GM12878 (cell line): ENCODE data around the gene FAM117B. TPM values are rescaled to one million over a fixed set of nuclear protein-coding genes. Genes with fewer than 3 reads are reported as not detected.

Experiments used
- BCL11A ChIP-seq: IDR thresholded peaks from 2 replicates; pipeline ENCODE4 v1.6.1; 2011; ENCODE audit warnings: low read depth, low read length
- BHLHE40 ChIP-seq, 2 experiments: fragments of 450-650 bp in 1 of 2; IDR thresholded peaks; 2 replicates each; pipeline ENCODE4 v1.6.1; 2011 to 2017; ENCODE audit warnings: low read depth in 2 of 2, borderline replicate concordance in 1 of 2, improper control_type of control experiment in 1 of 2, low read length in 1 of 2, mild to moderate bottlenecking in 1 of 2
- BRCA1 ChIP-seq: IDR thresholded peaks from 2 replicates; pipeline ENCODE4 v1.6.1; 2011; ENCODE audit warnings: low read depth, low read length, improper control_type of control experiment
- CHD2 ChIP-seq: IDR thresholded peaks from 2 replicates; pipeline ENCODE4 v1.6.1; 2011; ENCODE audit warnings: low read depth, low read length, improper control_type of control experiment, borderline replicate concordance
- CREB1 ChIP-seq: IDR thresholded peaks from 2 replicates; pipeline ENCODE4 v1.6.1; 2012; ENCODE audit warnings: low read depth, mild to moderate bottlenecking, inconsistent platforms
- CREM ChIP-seq: IDR thresholded peaks from 2 replicates; pipeline ENCODE4 v1.6.1; 2014; ENCODE audit warnings: antibody characterized with exemption, low read depth
- EED ChIP-seq: sonication (generic); IDR thresholded peaks from 2 replicates; pipeline ENCODE4 v1.6.1; 2016; ENCODE audit warnings: antibody characterized with exemption, low read depth
- EZH2 ChIP-seq: IDR thresholded peaks from 2 replicates; pipeline ENCODE4 v1.6.1; 2012; ENCODE audit warnings: low read depth, mild to moderate bottlenecking, control low read depth, inconsistent platforms, low read length, borderline replicate concordance; ENCODE audit not compliant: control insufficient read depth
- GABPA ChIP-seq: IDR thresholded peaks from 2 replicates; pipeline ENCODE4 v1.6.1; 2014; ENCODE audit warnings: antibody characterized with exemption, low read depth, mild to moderate bottlenecking, inconsistent platforms
- HDAC6 ChIP-seq: fragments of 200-600 bp; sonication (generic); IDR thresholded peaks from one replicate; pipeline ENCODE4 v1.8.0; 2017; ENCODE audit warnings: antibody characterized with exemption; ENCODE audit not compliant: unreplicated experiment
- IRF4 ChIP-seq: IDR thresholded peaks from 2 replicates; pipeline ENCODE4 v1.6.1; 2011; ENCODE audit warnings: low read depth, low read length
- KLF5 ChIP-seq: fragments of 450-650 bp; IDR thresholded peaks from 2 replicates; pipeline ENCODE4 v1.6.1; 2014; ENCODE audit warnings: mild to moderate bottlenecking; ENCODE audit not compliant: partially characterized antibody
- MEF2A ChIP-seq: IDR thresholded peaks from 2 replicates; pipeline ENCODE4 v1.6.1; 2011; ENCODE audit warnings: low read depth, mild to moderate bottlenecking, low read length, moderate library complexity; ENCODE audit not compliant: insufficient read depth
- MEF2B ChIP-seq: fragments of 450-650 bp; IDR thresholded peaks from 2 replicates; pipeline ENCODE4 v1.6.1; 2018; ENCODE audit warnings: mild to moderate bottlenecking, moderate library complexity; ENCODE audit not compliant: partially characterized antibody, poor library complexity, severe bottlenecking
- MTA3 ChIP-seq: IDR thresholded peaks from 2 replicates; pipeline ENCODE4 v1.6.1; 2012; ENCODE audit warnings: low read length, inconsistent platforms, borderline replicate concordance
- PML ChIP-seq: IDR thresholded peaks from 2 replicates; pipeline ENCODE4 v1.6.1; 2012; ENCODE audit warnings: low read length, inconsistent platforms
- RAD51 ChIP-seq: fragments of 450-650 bp; IDR thresholded peaks from 2 replicates; pipeline ENCODE4 v1.6.1; 2016; ENCODE audit warnings: moderate library complexity, mild to moderate bottlenecking, inconsistent platforms
- SP1 ChIP-seq: IDR thresholded peaks from one replicate; pipeline ENCODE4 v1.6.1; 2011; ENCODE audit warnings: low read depth, low read length
- SRF ChIP-seq, 2 experiments: IDR thresholded peaks; 2 replicates each; pipeline ENCODE4 v1.6.1; 2011; ENCODE audit warnings: low read depth in 2 of 2, low read length in 2 of 2, mild to moderate bottlenecking in 1 of 2, moderate library complexity in 1 of 2
- TCF3 ChIP-seq: IDR thresholded peaks from 2 replicates; pipeline ENCODE4 v1.6.1; 2012; ENCODE audit warnings: low read depth, mild to moderate bottlenecking, low read length, borderline replicate concordance; ENCODE audit not compliant: insufficient read depth
- YY1 ChIP-seq: IDR thresholded peaks from 2 replicates; pipeline ENCODE4 v1.6.1; 2011; ENCODE audit warnings: low read depth, mild to moderate bottlenecking, low read length
- polyA plus RNA-seq, 11 experiments: library from polyadenylated mRNA; depleted of rRNA in 4 of 11; unstranded in 6 of 11; stranded (reverse) in 5 of 11; fragments of >200 nt; fragmentation: Nextera tagmentation in 4 of 11; fragmentation: Illumina TruSeq in 1 of 11; extraction: Ambion mirVana in 4 of 11; extraction: Trizol in 1 of 11; gene quantifications; 1 replicate in 1 of 11; 2 replicates in 10 of 11; pipeline versions ENCODE4 v1.2.1 to v1.2.3, GENCODE V29; 2011 to 2016; ENCODE audit warnings: inconsistent platforms in 2 of 11, missing spikeins in 2 of 11, low read depth in 1 of 11
- total RNA-seq, 4 experiments: library from RNA; depleted of rRNA in 3 of 4; stranded (reverse); fragments of >200 nt in 3 of 4; fragmentation: Illumina TruSeq in 1 of 4; extraction: Trizol in 1 of 4; gene quantifications; 2 replicates each; pipeline versions ENCODE4 v1.2.1 to v1.2.3, GENCODE V29; 2013 to 2021
- TF ChIP-seq, protein P1 (sequence below): IDR thresholded peaks from 2 replicates; pipeline ENCODE4 v1.6.1; 2011; ENCODE audit warnings: borderline replicate concordance, low read depth, mild to moderate bottlenecking, moderate library complexity, mixed read lengths, low read length; ENCODE audit not compliant: insufficient read depth; ENCODE audit errors: extremely low read length
- TF ChIP-seq, protein P2 (sequence below): fragments of 450-650 bp; IDR thresholded peaks from 2 replicates; pipeline ENCODE4 v1.6.1; 2018; ENCODE audit warnings: mild to moderate bottlenecking, low read depth, moderate library complexity; ENCODE audit not compliant: partially characterized antibody
- TF ChIP-seq, protein P3 (sequence below): fragments of 450-650 bp; IDR thresholded peaks from 2 replicates; pipeline ENCODE4 v1.6.1; 2016; ENCODE audit warnings: mild to moderate bottlenecking, moderate library complexity, borderline replicate concordance

FAM117B gene
- total and polyA plus RNA-seq, 10 of the 15 experiments (the other 5 are each of a cell fraction or from before 2014, with no cell fraction given), result 1.6 to 7.6 (median 4.2) TPM

DNA sequence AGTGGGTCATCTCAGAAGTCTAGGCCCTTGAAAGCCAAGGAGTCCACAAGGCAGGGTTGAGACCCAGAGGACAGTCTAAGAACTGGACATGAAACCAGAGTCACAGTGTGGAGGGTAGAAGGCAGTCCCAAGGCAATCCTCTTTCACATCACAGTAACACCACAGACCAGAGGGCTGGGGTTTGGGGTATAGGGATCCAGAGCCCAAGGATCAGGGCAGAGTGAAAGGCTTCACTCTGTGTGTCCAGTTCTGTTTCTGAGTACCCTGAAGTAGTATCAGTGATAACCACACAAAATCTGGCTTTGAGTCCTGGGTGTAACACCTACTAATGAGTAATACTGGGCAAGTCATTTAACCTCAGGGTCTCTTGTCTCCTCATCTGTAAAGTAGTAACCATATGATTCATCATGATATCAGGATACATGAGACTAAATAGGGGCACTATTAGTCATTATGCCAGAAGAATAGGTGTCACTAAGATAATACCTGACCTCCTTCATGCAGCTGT lies 145.8 kb downstream of the FAM117B start (continued):
- TF ChIP-seq, protein P1, sequence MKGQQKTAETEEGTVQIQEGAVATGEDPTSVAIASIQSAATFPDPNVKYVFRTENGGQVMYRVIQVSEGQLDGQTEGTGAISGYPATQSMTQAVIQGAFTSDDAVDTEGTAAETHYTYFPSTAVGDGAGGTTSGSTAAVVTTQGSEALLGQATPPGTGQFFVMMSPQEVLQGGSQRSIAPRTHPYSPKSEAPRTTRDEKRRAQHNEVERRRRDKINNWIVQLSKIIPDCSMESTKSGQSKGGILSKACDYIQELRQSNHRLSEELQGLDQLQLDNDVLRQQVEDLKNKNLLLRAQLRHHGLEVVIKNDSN, result no peak
- TF ChIP-seq MTA3, result peak; percentile 90; the same call in 1 of the 2 replicates
- TF ChIP-seq EZH2, result no peak
- TF ChIP-seq, protein P2, sequence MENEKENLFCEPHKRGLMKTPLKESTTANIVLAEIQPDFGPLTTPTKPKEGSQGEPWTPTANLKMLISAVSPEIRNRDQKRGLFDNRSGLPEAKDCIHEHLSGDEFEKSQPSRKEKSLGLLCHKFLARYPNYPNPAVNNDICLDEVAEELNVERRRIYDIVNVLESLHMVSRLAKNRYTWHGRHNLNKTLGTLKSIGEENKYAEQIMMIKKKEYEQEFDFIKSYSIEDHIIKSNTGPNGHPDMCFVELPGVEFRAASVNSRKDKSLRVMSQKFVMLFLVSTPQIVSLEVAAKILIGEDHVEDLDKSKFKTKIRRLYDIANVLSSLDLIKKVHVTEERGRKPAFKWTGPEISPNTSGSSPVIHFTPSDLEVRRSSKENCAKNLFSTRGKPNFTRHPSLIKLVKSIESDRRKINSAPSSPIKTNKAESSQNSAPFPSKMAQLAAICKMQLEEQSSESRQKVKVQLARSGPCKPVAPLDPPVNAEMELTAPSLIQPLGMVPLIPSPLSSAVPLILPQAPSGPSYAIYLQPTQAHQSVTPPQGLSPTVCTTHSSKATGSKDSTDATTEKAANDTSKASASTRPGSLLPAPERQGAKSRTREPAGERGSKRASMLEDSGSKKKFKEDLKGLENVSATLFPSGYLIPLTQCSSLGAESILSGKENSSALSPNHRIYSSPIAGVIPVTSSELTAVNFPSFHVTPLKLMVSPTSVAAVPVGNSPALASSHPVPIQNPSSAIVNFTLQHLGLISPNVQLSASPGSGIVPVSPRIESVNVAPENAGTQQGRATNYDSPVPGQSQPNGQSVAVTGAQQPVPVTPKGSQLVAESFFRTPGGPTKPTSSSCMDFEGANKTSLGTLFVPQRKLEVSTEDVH, result no peak
- no peak for TF ChIP-seq TCF3
- no peak for TF ChIP-seq CHD2
- no peak for TF ChIP-seq RAD51
- no peak for TF ChIP-seq HDAC6
- TF ChIP-seq KLF5, result no peak
- no peak for TF ChIP-seq SP1
- TF ChIP-seq, protein P3, sequence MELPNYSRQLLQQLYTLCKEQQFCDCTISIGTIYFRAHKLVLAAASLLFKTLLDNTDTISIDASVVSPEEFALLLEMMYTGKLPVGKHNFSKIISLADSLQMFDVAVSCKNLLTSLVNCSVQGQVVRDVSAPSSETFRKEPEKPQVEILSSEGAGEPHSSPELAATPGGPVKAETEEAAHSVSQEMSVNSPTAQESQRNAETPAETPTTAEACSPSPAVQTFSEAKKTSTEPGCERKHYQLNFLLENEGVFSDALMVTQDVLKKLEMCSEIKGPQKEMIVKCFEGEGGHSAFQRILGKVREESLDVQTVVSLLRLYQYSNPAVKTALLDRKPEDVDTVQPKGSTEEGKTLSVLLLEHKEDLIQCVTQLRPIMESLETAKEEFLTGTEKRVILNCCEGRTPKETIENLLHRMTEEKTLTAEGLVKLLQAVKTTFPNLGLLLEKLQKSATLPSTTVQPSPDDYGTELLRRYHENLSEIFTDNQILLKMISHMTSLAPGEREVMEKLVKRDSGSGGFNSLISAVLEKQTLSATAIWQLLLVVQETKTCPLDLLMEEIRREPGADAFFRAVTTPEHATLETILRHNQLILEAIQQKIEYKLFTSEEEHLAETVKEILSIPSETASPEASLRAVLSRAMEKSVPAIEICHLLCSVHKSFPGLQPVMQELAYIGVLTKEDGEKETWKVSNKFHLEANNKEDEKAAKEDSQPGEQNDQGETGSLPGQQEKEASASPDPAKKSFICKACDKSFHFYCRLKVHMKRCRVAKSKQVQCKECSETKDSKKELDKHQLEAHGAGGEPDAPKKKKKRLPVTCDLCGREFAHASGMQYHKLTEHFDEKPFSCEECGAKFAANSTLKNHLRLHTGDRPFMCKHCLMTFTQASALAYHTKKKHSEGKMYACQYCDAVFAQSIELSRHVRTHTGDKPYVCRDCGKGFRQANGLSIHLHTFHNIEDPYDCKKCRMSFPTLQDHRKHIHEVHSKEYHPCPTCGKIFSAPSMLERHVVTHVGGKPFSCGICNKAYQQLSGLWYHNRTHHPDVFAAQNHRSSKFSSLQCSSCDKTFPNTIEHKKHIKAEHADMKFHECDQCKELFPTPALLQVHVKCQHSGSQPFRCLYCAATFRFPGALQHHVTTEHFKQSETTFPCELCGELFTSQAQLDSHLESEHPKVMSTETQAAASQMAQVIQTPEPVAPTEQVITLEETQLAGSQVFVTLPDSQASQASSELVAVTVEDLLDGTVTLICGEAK, result no peak
- TF ChIP-seq IRF4, result peak; percentile 84
- peak in 1 of 2 experiments; percentile 43; a peak in 2 of 4 replicates for TF ChIP-seq BHLHE40 (IDR thresholded peaks at IDR 0.05; ENCODE audit: borderline replicate concordance in 1 of 2, low read depth in 2 of 2, low read length in 1 of 2)
- TF ChIP-seq CREM, result peak; percentile 72
- TF ChIP-seq MEF2A, result peak; percentile 71; the same call in 1 of the 2 replicates
- no peak for TF ChIP-seq PML
- TF ChIP-seq CREB1, result 0 out of 2 replicates have a peak, but pooled peaks have one; percentile 14
- TF ChIP-seq SRF (IDR thresholded peaks at IDR 0.05; ENCODE audit: low read depth in 2 of 2, low read length in 2 of 2), result 0 out of 4 replicates have a peak, but pooled peaks of 1 of the 2 experiments have one; percentile 34
- peak; percentile 74 for TF ChIP-seq MEF2B
- TF ChIP-seq BCL11A, result peak; percentile 85; the same call in 1 of the 2 replicates
- no peak for TF ChIP-seq YY1
- TF ChIP-seq EED, result 0 out of 2 replicates have a peak, but pooled peaks have one; percentile 46
- no peak for TF ChIP-seq BRCA1
- 0 out of 2 replicates have a peak, but pooled peaks have one; percentile 36 for TF ChIP-seq GABPA
